Activated naive CD4-positive, alpha-beta T cell treated with anti-CD3 and anti-CD28 coated beads, Interleukin-2, amount 50 U/mL, for 72 hours (primary cell): ENCODE measurements around the gene KICS2. TPM values are rescaled to one million over a fixed set of nuclear protein-coding genes. Genes with fewer than 3 reads are reported as not detected.
A peak's percentile ranks its signal among the peaks of the same experiment; 100 is the strongest.

ENCODE experiments used
- ATAC-seq, 2 donors: fragments of 150-1000 bp; cut with Tn5 transposase; 2 replicates each; pipeline ENCODE4 v1.10.0; 2021; ENCODE audit warnings: mild to moderate bottlenecking in 2 of 2, moderate library complexity in 2 of 2
- DNase-seq, 2 donors: peaks; one replicate each; pipeline ENCODE4 v3.0.0; 2021 to 2022; ENCODE audit warnings: low spot score in 2 of 2
- H3K27ac Mint-ChIP-seq, 2 donors: one replicate each; pipeline ENCODE4 v1.8.0; 2022; ENCODE audit warnings: mild to moderate bottlenecking in 2 of 2, mixed read lengths in 2 of 2
- H3K36me3 Mint-ChIP-seq, 2 donors: one replicate each; pipeline ENCODE4 v1.8.0; 2022; ENCODE audit warnings: mixed read lengths in 2 of 2
- H3K9me3 Mint-ChIP-seq, 2 donors: one replicate each; pipeline ENCODE4 v1.8.0; 2022; ENCODE audit warnings: mixed read lengths in 2 of 2
- total RNA-seq, 2 donors: library from RNA; stranded (reverse); gene quantifications; one replicate each; pipeline ENCODE4 v1.2.3, GENCODE V29; 2022

The KICS2 gene
- 10 to 100 TPM; 12.9 to 13.5 TPM for total RNA-seq

- DNase-seq, result peak; percentile 87 to 93
Measured at GRCh38 chr12:64222009-64222765, at the start of gene KICS2. Gene KICS2, minus strand, starts transcription at chr12:64222296. Its CDS starts 59 bp downstream, at chr12:64222237.

GRCh38 chr12:64270411-64270810 lies 48.3 kb upstream of the KICS2 start:
- no peak for ATAC-seq

More at GRCh38 chr12:64222009-64222765, at the start of gene KICS2:
- H3K36me3 Mint-ChIP-seq, result peaks cover 5 to 12% of the 10 kb centered on the region in 2 donors
- ATAC-seq, result peak; percentile 97
- H3K9me3 Mint-ChIP-seq, result no peaks in the 10 kb centered on the region
- H3K27ac Mint-ChIP-seq, result peak within 1 kb of the TSS; percentile 89 to 96

GRCh38 chr12:64269161-64269560 lies 47.1 kb upstream of the KICS2 start:
- H3K36me3 Mint-ChIP-seq, result no peaks in the 10 kb centered on the region
- ATAC-seq, result no peak
- no peak overlapping the region for H3K27ac Mint-ChIP-seq
- DNase-seq, result no peak
- H3K9me3 Mint-ChIP-seq, result no peaks in the 10 kb centered on the region

More at GRCh38 chr12:64270411-64270810, 48.3 kb upstream of the KICS2 start:
- no peaks in the 10 kb centered on the region for H3K9me3 Mint-ChIP-seq
- DNase-seq, result no peak
- H3K36me3 Mint-ChIP-seq, result no peaks in the 10 kb centered on the region
- no peak overlapping the region for H3K27ac Mint-ChIP-seq

GRCh38 chr12:64268409-64268808 lies 46.3 kb upstream of the KICS2 start:
- Mint-ChIP-seq H3K36me3 (no peaks in the 10 kb centered on the region), H3K27ac (no peak overlapping the region), H3K9me3 (no peaks in the 10 kb centered on the region)
- ATAC-seq (no peak), DNase-seq (no peak)

GRCh38 chr12:64265839-64266238 lies 43.7 kb upstream of the KICS2 start:
- no peak for DNase-seq
- peak; percentile 29 to 30 for ATAC-seq
- no peak overlapping the region for H3K27ac Mint-ChIP-seq
- H3K36me3 Mint-ChIP-seq, result no peaks in the 10 kb centered on the region
- H3K9me3 Mint-ChIP-seq, result no peaks in the 10 kb centered on the region

GRCh38 chr12:64261813-64262212 lies 39.7 kb upstream of the KICS2 start:
- no peak for DNase-seq
- no peaks in the 10 kb centered on the region for H3K9me3 Mint-ChIP-seq
- no peak for ATAC-seq
- no peak overlapping the region for H3K27ac Mint-ChIP-seq
- no peaks in the 10 kb centered on the region for H3K36me3 Mint-ChIP-seq

- DNase-seq, result no peak
- no peaks in the 10 kb centered on the region for H3K36me3 Mint-ChIP-seq
- no peaks in the 10 kb centered on the region for H3K9me3 Mint-ChIP-seq
- ATAC-seq, result no peak
- no peak overlapping the region for H3K27ac Mint-ChIP-seq
Measured at GRCh38 chr12:64258576-64258975, 36.5 kb upstream of the KICS2 start.

- peak in 1 of 2 donors; percentile 11 for DNase-seq
Measured at GRCh38 chr12:64256166-64256800, 34.2 kb upstream of the KICS2 start.

GRCh38 chr12:64255249-64255648 lies 33.2 kb upstream of the KICS2 start:
- no peak for ATAC-seq
- Mint-ChIP-seq H3K36me3 (no peaks in the 10 kb centered on the region), H3K27ac (no peak overlapping the region), H3K9me3 (no peaks in the 10 kb centered on the region)
- no peak for DNase-seq

More at GRCh38 chr12:64256166-64256800, 34.2 kb upstream of the KICS2 start:
- no peak for ATAC-seq
- H3K9me3 Mint-ChIP-seq, result no peaks in the 10 kb centered on the region
- no peaks in the 10 kb centered on the region for H3K36me3 Mint-ChIP-seq
- H3K27ac Mint-ChIP-seq, result no peak overlapping the region

GRCh38 chr12:64253356-64253755 lies 31.3 kb upstream of the KICS2 start:
- Mint-ChIP-seq H3K36me3 (no peaks in the 10 kb centered on the region), H3K27ac (no peak overlapping the region), H3K9me3 (no peaks in the 10 kb centered on the region)
- DNase-seq (no peak), ATAC-seq (no peak)

- no peaks in the 10 kb centered on the region for H3K9me3 Mint-ChIP-seq
- H3K36me3 Mint-ChIP-seq, result no peaks in the 10 kb centered on the region
- DNase-seq, result no peak
- no peak overlapping the region for H3K27ac Mint-ChIP-seq
- ATAC-seq, result no peak
Measured at GRCh38 chr12:64252681-64253080, 30.6 kb upstream of the KICS2 start.

GRCh38 chr12:64243809-64244208 lies 21.7 kb upstream of the KICS2 start:
- Mint-ChIP-seq H3K9me3 (no peaks in the 10 kb centered on the region), H3K27ac (no peak overlapping the region), H3K36me3 (no peaks in the 10 kb centered on the region)
- no peak for DNase-seq
- no peak for ATAC-seq

GRCh38 chr12:64240781-64241180 lies 18.7 kb upstream of the KICS2 start:
- no peak for DNase-seq
- H3K9me3 Mint-ChIP-seq, result no peaks in the 10 kb centered on the region
- no peaks in the 10 kb centered on the region for H3K36me3 Mint-ChIP-seq
- H3K27ac Mint-ChIP-seq, result no peak overlapping the region
- ATAC-seq, result no peak

- no peaks in the 10 kb centered on the region for H3K36me3 Mint-ChIP-seq
- no peak for ATAC-seq
Measured at GRCh38 chr12:64237382-64237781, 15.3 kb upstream of the KICS2 start.

GRCh38 chr12:64236549-64236948 lies 14.5 kb upstream of the KICS2 start:
- ATAC-seq (no peak), DNase-seq (no peak)
- H3K9me3 Mint-ChIP-seq, result no peaks in the 10 kb centered on the region
- no peak overlapping the region for H3K27ac Mint-ChIP-seq
- no peaks in the 10 kb centered on the region for H3K36me3 Mint-ChIP-seq

More at GRCh38 chr12:64237382-64237781, 15.3 kb upstream of the KICS2 start:
- Mint-ChIP-seq H3K9me3 (no peaks in the 10 kb centered on the region), H3K27ac (no peak overlapping the region)
- no peak for DNase-seq

GRCh38 chr12:64232196-64232595 lies 10.1 kb upstream of the KICS2 start:
- DNase-seq (no peak), ATAC-seq (no peak)
- Mint-ChIP-seq H3K9me3 (no peaks in the 10 kb centered on the region), H3K27ac (no peak overlapping the region), H3K36me3 (no peaks in the 10 kb centered on the region)

- Mint-ChIP-seq H3K36me3 (no peaks in the 10 kb centered on the region), H3K27ac (no peak overlapping the region), H3K9me3 (no peaks in the 10 kb centered on the region)
- no peak for DNase-seq
- ATAC-seq, result no peak
Measured at GRCh38 chr12:64229796-64230195, 7.7 kb upstream of the KICS2 start.

GRCh38 chr12:64229240-64229639 lies 7.1 kb upstream of the KICS2 start:
- no peak for DNase-seq
- Mint-ChIP-seq H3K36me3 (no peaks in the 10 kb centered on the region), H3K27ac (no peak overlapping the region), H3K9me3 (no peaks in the 10 kb centered on the region)
- no peak for ATAC-seq
